Measurements from ENCODE around the gene TEX264. TPM values are rescaled to one million over a fixed set of nuclear protein-coding genes. Genes with fewer than 3 reads are reported as not detected.
"Not testable (repeated sequence)": the region's sequence is repeated elsewhere in the genome, so short reads cannot be mapped to it uniquely, and the experiment has no call there.

Gene TEX264, protein sequence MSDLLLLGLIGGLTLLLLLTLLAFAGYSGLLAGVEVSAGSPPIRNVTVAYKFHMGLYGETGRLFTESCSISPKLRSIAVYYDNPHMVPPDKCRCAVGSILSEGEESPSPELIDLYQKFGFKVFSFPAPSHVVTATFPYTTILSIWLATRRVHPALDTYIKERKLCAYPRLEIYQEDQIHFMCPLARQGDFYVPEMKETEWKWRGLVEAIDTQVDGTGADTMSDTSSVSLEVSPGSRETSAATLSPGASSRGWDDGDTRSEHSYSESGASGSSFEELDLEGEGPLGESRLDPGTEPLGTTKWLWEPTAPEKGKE
- 10 to 100 TPM; 62.6 to 65.0 TPM for total RNA-seq

DNA sequence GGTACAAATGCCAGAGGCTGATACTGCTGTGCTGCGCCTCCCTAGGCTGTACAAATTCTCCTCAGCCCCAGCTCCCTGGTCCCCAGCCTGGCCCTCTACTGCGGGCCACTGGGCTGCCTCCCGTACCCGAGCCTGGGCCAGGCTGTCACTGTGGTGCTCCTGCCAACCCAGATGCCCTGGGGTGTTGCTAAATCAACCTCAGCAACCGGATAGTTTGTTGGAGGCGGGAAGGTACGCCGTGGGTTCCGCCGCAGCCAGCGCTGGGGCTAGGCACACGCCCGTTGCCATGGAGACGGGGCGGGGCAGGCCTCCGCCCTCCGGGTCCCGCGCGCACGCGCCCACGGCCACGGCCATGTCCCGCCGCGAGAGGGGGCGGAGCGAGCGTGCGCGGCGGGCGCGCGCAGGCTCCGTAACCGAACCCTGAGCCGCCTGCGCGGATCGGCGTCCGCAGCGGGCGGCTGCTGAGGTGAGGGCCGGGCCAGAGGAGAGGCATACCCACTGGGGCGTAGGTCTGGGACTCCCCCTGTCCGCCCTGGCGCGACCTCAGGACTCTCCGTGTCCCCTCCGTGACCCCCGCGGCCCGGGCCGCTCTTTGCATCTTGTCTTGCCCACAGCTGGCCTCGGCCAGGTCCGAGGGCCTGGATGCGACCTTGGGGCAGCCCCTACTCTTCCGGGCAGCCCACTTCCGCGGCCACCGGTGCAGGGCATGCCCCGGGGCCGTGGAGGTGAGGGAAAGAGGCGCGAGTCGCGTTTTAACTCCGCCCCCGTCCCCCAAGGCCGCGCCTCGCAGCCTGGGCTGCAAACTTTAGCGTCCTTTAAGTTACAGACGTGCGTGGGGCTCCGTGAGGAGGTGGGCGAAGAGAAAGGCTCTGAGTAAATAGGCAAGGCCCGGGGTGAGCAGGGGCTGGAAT is at the start of gene TEX264:
Gene TEX264, plus strand, starts transcription at position 430 of the 911 bp plus-strand sequence. CDS start 3,053 bp downstream, outside the sequence.
- H3K27me3 Mint-ChIP-seq (ENCODE audit: low read depth): no peaks in the 10 kb centered on the region
- ChIA-PET POLR2A (interaction anchor here (0.5 to 3.8 kb wide), 9 partner anchors 11 to 368 kb away, joined by 3 to 33 read pairs (median 5); partner anchors contain the start of gene DCAF1), CTCF (interaction anchor here (1.0 to 11.0 kb wide), 17 partner anchors 10 to 282 kb away, joined by 4 to 238 read pairs (median 10); partner anchors contain the start of genes DCAF1 and RBM15B)
- DNase-seq (peak; percentile 94), ATAC-seq (peak; percentile 80)
- peak within 1 kb of the TSS; percentile 88 for H3K4me3 Mint-ChIP-seq
- H3K36me3 Mint-ChIP-seq (ENCODE audit: low read depth): peaks cover 39% of the 10 kb centered on the region
- H3K4me1 Mint-ChIP-seq (ENCODE audit: low read depth): peaks cover 72% of the 10 kb centered on the region
- H3K9me3 Mint-ChIP-seq (ENCODE audit: insufficient read depth): no peaks in the 10 kb centered on the region
- peak within 1 kb of the TSS; percentile 85 for H3K27ac Mint-ChIP-seq

DNA sequence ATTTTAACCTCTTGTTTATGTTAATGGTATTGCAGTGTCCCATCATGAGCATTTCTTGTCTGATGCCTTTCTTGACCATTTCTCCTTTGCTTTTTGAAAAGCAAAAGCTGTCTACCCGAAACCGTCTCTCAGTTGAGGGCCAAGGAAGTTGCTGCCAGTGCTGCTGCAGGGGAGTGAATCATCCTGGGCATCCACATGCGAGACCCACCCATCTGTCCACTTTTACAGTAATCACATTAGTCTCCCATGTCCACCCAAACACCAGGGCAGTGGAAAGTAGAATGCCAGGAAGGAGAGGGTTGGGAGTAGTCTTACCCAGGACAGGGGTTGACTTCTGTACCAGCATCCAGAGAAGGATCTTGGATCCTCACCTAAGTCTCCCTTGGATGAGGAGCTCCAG is 48.6 kb upstream of the TEX264 start:
- Mint-ChIP-seq H3K4me1 (ENCODE audit: low read depth) (peaks cover 9% of the 10 kb centered on the region), H3K36me3 (ENCODE audit: low read depth) (peaks cover under 1% of the 10 kb centered on the region), H3K27me3 (ENCODE audit: low read depth) (no peaks in the 10 kb centered on the region), H3K4me3 (no peak overlapping the region), H3K9me3 (ENCODE audit: insufficient read depth) (no peaks in the 10 kb centered on the region), H3K27ac (no peak overlapping the region)
- ChIA-PET POLR2A (no interaction called here), CTCF (no interaction called here)
- ATAC-seq: no peak
- no peak for DNase-seq

DNA sequence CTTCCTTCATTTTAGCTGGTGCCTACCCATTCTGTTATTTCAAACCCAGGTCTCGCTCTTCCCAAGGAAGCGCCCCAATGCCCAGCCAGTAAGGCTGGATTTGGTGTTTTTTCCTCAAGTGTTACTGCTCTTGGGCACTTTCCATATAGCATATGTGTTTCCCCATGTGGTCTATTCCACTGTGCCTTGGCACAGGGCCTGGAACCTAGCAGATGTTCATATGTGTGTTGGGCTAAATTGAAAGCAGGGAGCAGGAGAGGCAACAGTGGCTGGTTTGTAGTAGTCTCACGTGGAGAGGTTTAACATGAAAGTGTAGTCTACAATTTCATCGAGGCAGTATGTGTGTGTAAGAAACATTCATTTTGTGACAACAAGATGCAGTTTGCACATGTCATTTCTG is 48.2 kb upstream of the TEX264 start:
- no peak for DNase-seq
- Mint-ChIP-seq H3K9me3 (ENCODE audit: insufficient read depth) (no peaks in the 10 kb centered on the region), H3K36me3 (ENCODE audit: low read depth) (peaks cover 4% of the 10 kb centered on the region), H3K4me1 (ENCODE audit: low read depth) (peaks cover 9% of the 10 kb centered on the region), H3K4me3 (no peak overlapping the region), H3K27me3 (ENCODE audit: low read depth) (no peaks in the 10 kb centered on the region), H3K27ac (no peak overlapping the region)
- ATAC-seq: no peak
- ChIA-PET POLR2A (no interaction called here), CTCF (no interaction called here)

DNA sequence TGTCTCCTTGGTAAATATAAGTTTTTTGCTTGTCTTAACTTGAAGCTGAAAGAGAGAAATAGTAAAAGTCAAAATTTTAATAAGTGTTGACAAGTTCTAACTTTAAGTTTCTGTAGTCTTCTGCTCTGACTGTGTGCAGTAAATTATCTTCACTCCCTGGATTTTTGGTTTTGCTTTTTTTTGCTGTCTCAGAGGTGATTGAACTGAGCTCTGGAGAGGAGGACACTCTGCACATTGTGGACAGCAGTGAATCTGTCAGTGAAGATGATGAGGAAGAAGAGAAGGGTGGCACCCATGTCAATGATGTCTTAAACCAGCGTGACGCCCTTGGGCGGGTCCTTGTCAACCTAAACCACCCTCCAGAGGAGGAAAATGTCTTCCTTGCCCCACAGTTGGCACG is 40.5 kb upstream of the TEX264 start:
- ATAC-seq: no peak
- no peak overlapping the region for H3K4me3 Mint-ChIP-seq
- peaks cover 31% of the 10 kb centered on the region for H3K36me3 Mint-ChIP-seq (ENCODE audit: low read depth)
- ChIA-PET CTCF (interaction anchor here (0.9 to 1.1 kb wide), 2 partner anchors 39 to 127 kb away, joined by 3 to 4 read pairs; no protein-coding TSS in a partner anchor), POLR2A (no interaction called here)
- H3K4me1 Mint-ChIP-seq (ENCODE audit: low read depth): no peaks in the 10 kb centered on the region
- H3K27ac Mint-ChIP-seq: no peak overlapping the region
- no peak for DNase-seq
- H3K27me3 Mint-ChIP-seq (ENCODE audit: low read depth): no peaks in the 10 kb centered on the region
- no peaks in the 10 kb centered on the region for H3K9me3 Mint-ChIP-seq (ENCODE audit: insufficient read depth)

DNA sequence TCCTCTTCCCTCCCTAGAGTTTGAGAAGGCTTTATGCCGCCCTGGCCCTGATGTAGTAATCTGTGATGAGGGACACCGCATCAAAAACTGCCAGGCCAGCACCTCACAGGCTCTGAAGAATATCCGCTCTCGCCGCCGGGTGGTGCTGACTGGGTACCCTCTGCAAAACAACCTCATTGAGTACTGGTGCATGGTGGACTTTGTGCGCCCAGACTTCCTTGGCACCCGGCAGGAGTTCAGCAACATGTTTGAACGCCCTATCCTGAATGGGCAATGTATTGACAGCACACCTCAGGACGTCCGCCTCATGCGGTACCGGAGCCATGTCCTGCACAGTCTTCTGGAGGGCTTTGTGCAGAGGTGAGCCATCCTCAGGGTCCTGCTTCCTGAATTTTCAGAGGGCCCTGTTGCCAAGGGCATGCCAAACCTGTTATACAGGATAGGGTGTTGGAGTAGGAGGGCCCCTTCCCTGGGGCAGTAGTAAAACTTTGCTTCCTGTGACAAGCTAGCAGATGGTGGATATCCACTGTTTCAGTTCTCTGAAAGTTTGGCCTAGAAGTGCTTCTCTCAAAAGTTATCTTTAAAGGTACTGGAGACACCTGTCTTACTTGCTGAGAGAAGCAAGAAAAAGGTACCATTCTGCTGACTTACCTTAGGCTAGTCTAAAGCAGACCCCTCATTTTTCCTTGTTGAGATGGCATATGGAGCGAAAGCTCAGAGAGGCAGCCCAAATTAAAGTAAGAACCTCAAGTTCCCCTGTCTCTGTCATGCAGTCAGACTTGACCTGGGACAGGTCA is 33.7 kb upstream of the TEX264 start:
- Mint-ChIP-seq H3K27me3 (ENCODE audit: low read depth) (no peaks in the 10 kb centered on the region), H3K27ac (no peak overlapping the region), H3K4me3 (no peak overlapping the region), H3K4me1 (ENCODE audit: low read depth) (no peaks in the 10 kb centered on the region), H3K9me3 (ENCODE audit: insufficient read depth) (no peaks in the 10 kb centered on the region), H3K36me3 (ENCODE audit: low read depth) (peaks cover 40% of the 10 kb centered on the region)
- ATAC-seq (no peak), DNase-seq (no peak)
- CTCF ChIA-PET: interaction anchor here (0.8 to 8.0 kb wide), 2 partner anchors 45 to 136 kb away, joined by 3 to 64 read pairs; partner anchors contain the start of gene DCAF1
- POLR2A ChIA-PET: no interaction called here

DNA sequence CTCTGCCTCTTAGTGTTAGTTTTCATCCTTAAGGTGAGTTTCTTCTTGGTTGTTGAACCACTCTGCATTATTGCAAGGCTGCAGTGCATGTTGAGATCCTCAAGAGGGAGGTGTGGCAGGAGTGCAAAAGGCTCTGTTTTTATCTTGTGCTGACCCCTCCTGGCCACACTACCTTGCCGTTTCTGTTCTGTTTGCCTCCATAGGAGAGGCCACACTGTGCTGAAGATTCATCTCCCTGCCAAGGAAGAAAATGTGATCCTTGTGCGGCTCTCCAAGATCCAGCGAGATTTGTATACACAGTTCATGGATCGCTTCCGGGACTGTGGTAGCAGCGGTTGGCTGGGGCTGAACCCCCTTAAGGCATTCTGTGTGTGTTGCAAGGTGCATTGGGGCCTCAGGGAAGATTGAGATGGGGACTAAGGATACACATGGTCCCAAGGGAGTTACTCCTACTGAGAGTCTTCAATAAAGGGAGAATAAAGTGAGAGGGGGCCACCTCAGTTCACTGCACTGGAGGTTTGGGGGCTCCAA is 33.0 kb upstream of the TEX264 start:
- ATAC-seq: peak; percentile 82

DNA sequence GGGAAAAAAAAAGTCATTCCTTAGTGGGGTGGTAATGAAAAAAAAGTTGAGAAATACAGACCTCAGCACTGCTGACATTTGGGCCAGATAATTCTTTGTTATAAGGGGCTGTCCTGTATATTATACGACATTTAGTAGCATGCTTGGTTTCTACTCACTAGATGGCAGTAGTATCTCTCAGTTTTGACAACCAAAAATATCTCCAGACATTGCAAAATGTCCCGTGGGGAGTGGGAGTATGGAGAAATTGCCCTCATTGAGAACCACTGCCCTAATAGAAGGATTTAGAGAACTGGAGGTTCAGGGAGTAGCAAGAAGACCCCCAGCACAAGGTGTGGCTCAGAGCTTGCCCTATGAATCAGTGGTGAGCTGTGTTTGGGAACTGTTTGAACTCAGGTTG is 28.6 kb upstream of the TEX264 start:
- no peak for DNase-seq
- Mint-ChIP-seq H3K9me3 (ENCODE audit: insufficient read depth) (no peaks in the 10 kb centered on the region), H3K36me3 (ENCODE audit: low read depth) (peaks cover 62% of the 10 kb centered on the region), H3K27ac (no peak overlapping the region), H3K4me3 (no peak overlapping the region), H3K4me1 (ENCODE audit: low read depth) (no peaks in the 10 kb centered on the region), H3K27me3 (ENCODE audit: low read depth) (no peaks in the 10 kb centered on the region)
- POLR2A ChIA-PET: interaction anchor here (1.1 kb wide), 1 partner anchor 28 kb away, joined by 3 read pairs; no protein-coding TSS in a partner anchor
- CTCF ChIA-PET: interaction anchor here (0.6 to 8.0 kb wide), 9 partner anchors 26 to 340 kb away, joined by 3 to 92 read pairs (median 8); partner anchors contain the start of gene DCAF1
- no peak for ATAC-seq

More for the DNA sequence above, 33.0 kb upstream of the TEX264 start:
- ChIA-PET POLR2A (no interaction called here), CTCF (interaction anchor here (0.8 to 8.0 kb wide), 5 partner anchors 32 to 137 kb away, joined by 3 to 64 read pairs (median 5); partner anchors contain the start of gene DCAF1)
- Mint-ChIP-seq H3K36me3 (ENCODE audit: low read depth) (peaks cover 40% of the 10 kb centered on the region), H3K4me1 (ENCODE audit: low read depth) (no peaks in the 10 kb centered on the region), H3K9me3 (ENCODE audit: insufficient read depth) (no peaks in the 10 kb centered on the region), H3K27ac (no peak overlapping the region), H3K27me3 (ENCODE audit: low read depth) (no peaks in the 10 kb centered on the region), H3K4me3 (no peak overlapping the region)
- peak; percentile 69 for DNase-seq

DNA sequence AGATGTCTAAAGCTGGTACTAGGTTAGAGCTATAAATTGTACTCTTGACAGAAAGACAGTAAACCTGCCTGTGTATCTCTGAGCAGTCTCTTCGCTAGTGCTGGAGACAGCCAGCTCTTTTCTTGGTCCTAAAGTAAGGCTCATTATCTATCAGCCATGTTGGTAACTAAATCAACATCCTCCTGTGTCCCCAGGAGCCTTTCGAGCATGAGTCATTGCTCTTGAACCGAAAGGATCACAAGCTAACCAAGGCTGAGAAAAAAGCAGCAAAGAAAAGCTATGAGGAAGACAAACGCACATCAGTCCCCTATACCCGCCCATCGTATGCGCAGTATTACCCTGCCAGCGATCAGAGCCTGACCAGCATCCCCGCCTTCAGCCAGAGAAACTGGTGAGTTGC is 25.0 kb upstream of the TEX264 start:
- ChIA-PET POLR2A (no interaction called here), CTCF (interaction anchor here (1.0 to 7.8 kb wide), 4 partner anchors 9 to 145 kb away, joined by 3 to 92 read pairs (median 33); no protein-coding TSS in a partner anchor)
- no peaks in the 10 kb centered on the region for H3K27me3 Mint-ChIP-seq (ENCODE audit: low read depth)
- H3K27ac Mint-ChIP-seq: no peak overlapping the region
- ATAC-seq: no peak
- H3K4me3 Mint-ChIP-seq: no peak overlapping the region
- no peaks in the 10 kb centered on the region for H3K4me1 Mint-ChIP-seq (ENCODE audit: low read depth)
- H3K9me3 Mint-ChIP-seq (ENCODE audit: insufficient read depth): no peaks in the 10 kb centered on the region
- DNase-seq: no peak
- peaks cover 72% of the 10 kb centered on the region for H3K36me3 Mint-ChIP-seq (ENCODE audit: low read depth)

DNA sequence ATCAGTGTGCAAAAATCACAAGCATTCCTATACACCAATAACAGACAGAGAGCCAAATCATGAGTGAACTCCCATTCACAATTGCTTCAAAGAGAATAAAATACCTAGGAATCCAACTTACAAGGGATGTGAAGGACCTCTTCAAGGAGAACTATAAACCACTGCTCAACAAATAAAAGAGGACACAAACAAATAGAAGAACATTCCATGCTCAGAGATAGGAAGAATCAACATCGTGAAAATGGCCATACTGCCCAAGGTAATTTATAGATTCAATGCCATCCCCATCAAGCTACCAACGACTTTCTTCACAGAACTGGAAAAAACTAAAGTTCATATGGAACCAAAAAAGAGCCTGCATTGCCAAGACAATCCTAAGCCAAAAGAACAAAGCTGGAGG is 18.9 kb upstream of the TEX264 start:
- H3K4me1 Mint-ChIP-seq (ENCODE audit: low read depth); H3K4me3 Mint-ChIP-seq; ATAC-seq; H3K9me3 Mint-ChIP-seq (ENCODE audit: insufficient read depth); POLR2A ChIA-PET; H3K27ac Mint-ChIP-seq; DNase-seq; H3K27me3 Mint-ChIP-seq (ENCODE audit: low read depth): not testable (repeated sequence)
- CTCF ChIA-PET: interaction anchor here (0.9 to 1.5 kb wide), 2 partner anchors 15 to 18 kb away, joined by 3 to 8 read pairs; no protein-coding TSS in a partner anchor
- peaks cover 53% of the 10 kb centered on the region for H3K36me3 Mint-ChIP-seq (ENCODE audit: low read depth)

DNA sequence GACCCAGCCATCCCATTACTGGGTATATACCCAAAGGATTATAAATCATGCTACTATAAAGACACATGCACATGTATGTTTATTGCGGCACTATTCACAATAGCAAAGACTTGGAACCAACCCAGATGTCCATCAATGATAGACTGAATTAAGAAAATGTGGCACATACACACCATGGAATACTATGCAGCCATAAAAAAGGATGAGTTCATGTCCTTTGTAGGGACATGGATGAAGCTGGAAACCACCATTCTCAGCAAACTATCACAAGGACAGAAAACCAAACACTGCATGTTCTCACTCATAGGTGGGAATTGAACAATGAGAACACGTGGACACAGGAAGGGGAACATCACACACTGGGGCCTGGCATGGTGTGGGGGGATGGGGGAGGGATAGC is 17.6 kb upstream of the TEX264 start:
- H3K27me3 Mint-ChIP-seq (ENCODE audit: low read depth); ATAC-seq; DNase-seq; CTCF ChIA-PET; H3K4me3 Mint-ChIP-seq; POLR2A ChIA-PET; H3K4me1 Mint-ChIP-seq (ENCODE audit: low read depth); H3K27ac Mint-ChIP-seq; H3K9me3 Mint-ChIP-seq (ENCODE audit: insufficient read depth): not testable (repeated sequence)
- H3K36me3 Mint-ChIP-seq (ENCODE audit: low read depth): peaks cover 54% of the 10 kb centered on the region

DNA sequence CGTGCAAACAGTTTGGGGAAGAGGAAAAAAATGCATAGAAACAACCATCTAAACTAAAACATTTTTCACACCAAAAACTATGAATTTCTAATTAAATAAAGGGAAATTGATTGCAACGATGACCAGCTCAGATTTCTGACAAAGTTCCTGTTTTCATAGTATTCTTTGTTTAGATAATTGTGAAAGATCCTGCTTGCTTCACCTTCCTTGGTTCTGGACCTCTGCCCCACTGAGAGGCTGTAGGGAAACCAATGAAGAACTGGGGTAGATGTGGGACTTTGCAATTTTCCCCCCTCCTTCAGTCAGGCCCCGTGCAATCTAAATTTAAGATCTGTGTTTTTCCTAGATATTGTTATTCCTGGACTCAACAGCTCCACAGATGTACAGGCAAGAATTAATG is 13.8 kb upstream of the TEX264 start:
- Mint-ChIP-seq H3K27ac (no peak overlapping the region), H3K9me3 (ENCODE audit: insufficient read depth) (no peaks in the 10 kb centered on the region), H3K36me3 (ENCODE audit: low read depth) (peaks cover 42% of the 10 kb centered on the region), H3K4me3 (no peak overlapping the region), H3K4me1 (ENCODE audit: low read depth) (no peaks in the 10 kb centered on the region), H3K27me3 (ENCODE audit: low read depth) (no peaks in the 10 kb centered on the region)
- ATAC-seq (no peak), DNase-seq (no peak)
- POLR2A ChIA-PET: no interaction called here
- CTCF ChIA-PET: interaction anchor here (3.2 kb wide), 1 partner anchor 12 kb away, joined by 15 read pairs; no protein-coding TSS in a partner anchor

Measured in activated CD8-positive, alpha-beta T cell treated with anti-CD3 and anti-CD28 coated beads, Interleukin-2, amount 10 ng/mL, durations not matched to agents 7 days and 5 days (primary cell).